RPMI7951 (cell line): ENCODE results near the gene DHX58. TPM values are rescaled to one million over a fixed set of nuclear protein-coding genes. Genes with fewer than 3 reads are reported as not detected.

Experiments used
- DNase-seq: peaks from one replicate; pipeline ENCODE4 v3.0.0-alpha.2; 2012; ENCODE audit warnings: low read depth
- total RNA-seq: library from RNA; depleted of rRNA; stranded (reverse); fragments of >200 nt; shearing (Covaris generic); gene quantifications from 2 replicates; pipeline ENCODE4 v1.2.3, GENCODE V29; 2014; rRNA removed

The DHX58 gene
- total RNA-seq, 1 experiment from 2014 or later, result 4.2 TPM

DNA sequence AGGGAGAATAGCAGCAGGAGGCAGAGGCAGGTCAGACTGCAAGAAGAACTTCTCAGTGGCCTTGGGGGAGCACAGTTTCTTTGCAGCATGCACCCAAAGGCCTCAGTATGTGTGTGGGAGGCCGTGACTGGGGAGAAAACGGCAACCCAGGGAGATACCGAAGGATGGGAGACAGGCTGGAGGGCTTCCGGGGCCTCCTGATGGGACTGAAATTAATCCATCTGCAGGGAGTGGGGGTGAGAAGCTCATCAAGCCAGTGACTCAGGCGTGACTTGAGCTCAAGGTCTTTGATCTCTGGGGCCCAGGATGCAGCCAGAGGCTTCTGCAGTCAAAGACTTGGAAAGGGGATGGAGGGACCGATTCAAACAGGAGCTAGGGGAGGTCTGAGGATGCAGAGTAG, 57.0 kb downstream of the DHX58 start:
- DNase-seq, result peak; percentile 69

- DNase-seq, result no peak
Observed at GRCh38 chr17:42055027-42055426, 57.5 kb downstream of the DHX58 start.

DNA sequence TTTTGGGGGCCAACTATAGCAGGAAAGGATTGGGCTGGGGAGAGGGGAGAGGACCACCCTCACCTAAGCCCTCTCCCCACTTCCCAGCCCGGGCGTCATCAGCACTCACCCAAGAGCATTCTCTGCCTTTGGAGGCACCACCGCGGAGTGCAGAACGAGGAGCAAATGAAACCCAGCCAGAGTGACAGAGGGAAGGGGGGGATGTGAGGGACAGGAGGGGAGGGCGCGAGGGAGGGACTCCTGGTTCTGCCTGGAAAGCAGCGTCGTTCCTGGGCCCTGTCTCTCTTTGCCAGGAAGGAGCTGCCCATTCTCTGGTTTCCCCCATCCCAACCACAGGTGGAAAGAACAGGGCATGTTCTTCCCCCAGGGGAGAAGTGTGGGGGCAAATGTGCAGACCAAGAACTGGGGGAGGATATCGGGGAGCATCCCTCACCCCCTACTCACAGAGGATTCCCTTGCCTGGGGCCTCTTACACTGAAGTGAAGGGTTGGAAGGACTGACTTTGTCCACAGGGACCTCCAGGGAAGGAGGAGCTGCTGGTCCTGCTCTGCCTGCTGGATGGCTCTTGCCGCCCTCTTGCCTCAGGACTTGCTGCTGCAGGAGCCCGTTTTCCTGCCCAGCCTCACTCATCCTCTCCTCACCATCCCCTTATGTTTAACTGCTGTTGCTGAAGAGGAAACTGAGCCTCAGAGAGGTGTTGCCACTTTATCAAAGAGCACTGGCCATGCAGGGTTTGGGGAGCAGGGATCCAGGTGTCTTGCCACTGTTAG, 58.6 kb downstream of the DHX58 start:
- no peak for DNase-seq

DNA sequence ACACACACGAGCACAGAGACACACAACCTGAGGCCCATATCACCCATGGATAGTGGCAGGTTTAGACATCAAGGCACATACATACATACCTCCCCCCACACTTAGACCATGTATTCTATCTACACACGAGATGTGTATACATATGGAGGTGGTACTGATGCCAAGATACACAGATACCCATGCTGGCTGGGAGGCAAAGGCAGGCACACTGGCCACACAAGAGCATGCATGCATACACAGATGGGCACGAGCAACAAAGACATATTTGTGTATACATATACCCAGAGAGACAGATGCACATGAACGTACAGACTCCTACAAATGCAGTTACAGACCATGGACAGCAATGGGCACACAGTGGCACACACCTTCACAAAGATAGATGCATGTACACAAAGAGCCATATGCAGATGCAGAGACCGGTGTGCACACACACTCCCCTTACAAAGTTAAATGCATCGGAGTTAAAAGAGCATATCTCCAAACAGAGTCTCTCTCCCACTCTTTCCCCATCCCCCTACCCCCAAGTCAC, 60.1 kb downstream of the DHX58 start:
- DNase-seq, result no peak

DNA sequence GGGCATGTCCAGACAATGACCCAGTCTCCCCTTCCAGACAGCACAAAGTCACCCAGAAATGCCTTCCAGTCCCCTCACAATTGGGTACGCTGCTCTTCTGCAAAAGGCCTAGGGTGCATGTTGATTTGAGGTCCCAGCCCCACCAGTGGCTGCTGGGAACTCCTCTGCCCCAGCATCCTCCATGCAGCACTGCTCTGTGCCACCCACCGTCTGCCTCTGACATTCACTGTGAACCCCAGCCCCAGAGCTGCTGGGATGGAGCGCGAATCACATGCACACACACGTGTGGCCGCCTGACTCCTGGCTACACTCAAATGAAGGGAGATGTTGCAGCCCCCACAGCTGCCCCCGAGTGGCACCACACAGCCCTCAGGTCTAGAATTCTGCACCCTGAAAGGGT, 60.9 kb downstream of the DHX58 start:
- no peak for DNase-seq

Other genes with a start within 250 kb of the DHX58 start
- gene KLHL11, start 247.3 kb downstream of the DHX58 start, total RNA-seq, result 11.8 and 18.3 TPM in 2 replicates
- gene ACLY, start 193.8 kb downstream of the DHX58 start, total RNA-seq, result 98.2 and 99.4 TPM in 2 replicates
- 0.78 and 1.9 TPM in 2 replicates for gene ODAD4, start 182.1 kb downstream of the DHX58 start, total RNA-seq
- gene CNP, start 145.9 kb downstream of the DHX58 start, total RNA-seq, result 37.8 and 43.9 TPM in 2 replicates
- 63.1 and 65.7 TPM in 2 replicates for gene DNAJC7, start 95.3 kb downstream of the DHX58 start, total RNA-seq
- gene NKIRAS2, start 92.6 kb downstream of the DHX58 start, total RNA-seq, result 36.2 and 38.0 TPM in 2 replicates
- 0.10 and 0.24 TPM in 2 replicates for gene C17orf113, start 62.1 kb downstream of the DHX58 start, total RNA-seq
- not detected in 2 replicates for gene ZNF385C, start 14.2 kb downstream of the DHX58 start, total RNA-seq
- 6.3 and 11.7 TPM in 2 replicates for gene KAT2A, start 8.7 kb upstream of the DHX58 start, total RNA-seq
- not detected in 2 replicates for gene HSPB9, start 10.1 kb upstream of the DHX58 start, total RNA-seq
- 95.0 and 130 TPM in 2 replicates for gene RAB5C, start 42.3 kb upstream of the DHX58 start, total RNA-seq
- 0.12 TPM in 1 of 2 replicates, not detected in the other for gene KCNH4, start 68.4 kb upstream of the DHX58 start, total RNA-seq
- gene HCRT, start 72.7 kb upstream of the DHX58 start, total RNA-seq, result not detected in 2 replicates
- gene GHDC, start 81.8 kb upstream of the DHX58 start, total RNA-seq, result 7.9 and 10.5 TPM in 2 replicates
- gene STAT5B, start 163.7 kb upstream of the DHX58 start, total RNA-seq, result 11.2 and 12.6 TPM in 2 replicates
- 7.8 and 23.9 TPM in 2 replicates for gene STAT5A, start 175.8 kb upstream of the DHX58 start, total RNA-seq